CD14-positive monocyte (primary cell): ENCODE results near the gene POFUT2. TPM values are rescaled to one million over a fixed set of nuclear protein-coding genes. Genes with fewer than 3 reads are reported as not detected.

Source experiments
- DNase-seq, 3 donors: peaks; one replicate each; pipeline ENCODE4 v3.0.0-alpha.2; 2011 to 2022
- H2AFZ ChIP-seq: 2 replicates; pipeline ENCODE4 v1.6.0; 2012; ENCODE audit warnings: mild to moderate bottlenecking, low read depth, low read length, inconsistent platforms; ENCODE audit not compliant: insufficient read depth, poor library complexity, severe bottlenecking
- H3K27ac ChIP-seq, 2 donors: 1 replicate in 1 of 2; 2 replicates in 1 of 2; pipeline ENCODE4 v1.5.1; 2012 to 2013; ENCODE audit warnings: low read length in 2 of 2, control low read depth in 1 of 2, inconsistent platforms in 1 of 2, low read depth in 1 of 2, mild to moderate bottlenecking in 1 of 2
- H3K27me3 ChIP-seq, 2 donors: one replicate each; pipeline versions ENCODE4 v1.6.0 to v1.6.1; 2011 to 2013; ENCODE audit warnings: low read length in 2 of 2; ENCODE audit not compliant: control insufficient read depth in 2 of 2, insufficient read depth in 2 of 2
- H3K36me3 ChIP-seq, 2 donors: replicated peaks in 1 of 2; 1 replicate in 1 of 2; 2 replicates in 1 of 2; pipeline versions ENCODE4 v1.5.1 to v1.6.1; 2012 to 2013; ENCODE audit warnings: low read length in 2 of 2, control low read depth in 1 of 2, inconsistent platforms in 1 of 2, mild to moderate bottlenecking in 1 of 2; ENCODE audit not compliant: insufficient read depth in 2 of 2, control insufficient read depth in 1 of 2
- H3K4me1 ChIP-seq, 2 donors: 1 replicate in 1 of 2; 2 replicates in 1 of 2; pipeline versions ENCODE4 v1.5.1 to v1.6.1; 2012 to 2013; ENCODE audit warnings: low read length in 2 of 2, control low read depth in 1 of 2, inconsistent platforms in 1 of 2, mild to moderate bottlenecking in 1 of 2, moderate library complexity in 1 of 2; ENCODE audit not compliant: insufficient read depth in 2 of 2, control insufficient read depth in 1 of 2
- H3K4me2 ChIP-seq: replicated peaks from 2 replicates; pipeline ENCODE3; 2012; ENCODE audit warnings: low read length, moderate library complexity, mild to moderate bottlenecking; ENCODE audit not compliant: poor library complexity, severe bottlenecking; ENCODE audit errors: extremely low read depth
- H3K4me3 ChIP-seq, 3 experiments: fragments of 200-600 bp in 1 of 3; sonication (generic) in 1 of 3; replicated peaks in 1 of 3; 1 replicate in 2 of 3; 2 replicates in 1 of 3; pipeline ENCODE4 v1.5.1; 2011 to 2013; ENCODE audit warnings: low read length in 3 of 3, mild to moderate bottlenecking in 3 of 3, control low read depth in 2 of 3, low read depth in 2 of 3, inconsistent platforms in 1 of 3, moderate library complexity in 1 of 3
- H3K79me2 ChIP-seq: 2 replicates; pipeline ENCODE4 v1.6.0; 2012; ENCODE audit warnings: mild to moderate bottlenecking, control low read depth, inconsistent platforms, low read length, moderate library complexity; ENCODE audit not compliant: insufficient read depth
- H3K9ac ChIP-seq: 2 replicates; pipeline ENCODE4 v1.6.0; 2017; ENCODE audit warnings: low read length, mild to moderate bottlenecking; ENCODE audit not compliant: insufficient read depth, poor library complexity, severe bottlenecking
- H3K9me3 ChIP-seq, 2 donors: replicated peaks in 1 of 2; 1 replicate in 1 of 2; 2 replicates in 1 of 2; pipeline versions ENCODE4 v1.5.1 to v1.6.1; 2012 to 2013; ENCODE audit warnings: low read length in 2 of 2, control low read depth in 1 of 2; ENCODE audit not compliant: control insufficient read depth in 1 of 2, insufficient read depth in 1 of 2
- H4K20me1 ChIP-seq: 2 replicates; pipeline ENCODE4 v1.6.0; 2012; ENCODE audit warnings: mild to moderate bottlenecking, low read length, control low read depth, moderate library complexity; ENCODE audit not compliant: insufficient read depth
- H3K27ac Mint-ChIP-seq, 7 donors: one replicate each; pipeline ENCODE4 v1.8.0; 2020; ENCODE audit warnings: mild to moderate bottlenecking in 7 of 7, mixed read lengths in 7 of 7, moderate library complexity in 6 of 7, inconsistent platforms in 2 of 7
- H3K27me3 Mint-ChIP-seq, 3 donors: one replicate each; pipeline ENCODE4 v1.8.0; 2021 to 2022; ENCODE audit warnings: low read depth in 3 of 3, mild to moderate bottlenecking in 3 of 3, mixed read lengths in 3 of 3, moderate library complexity in 3 of 3, inconsistent platforms in 1 of 3
- H3K36me3 Mint-ChIP-seq, 2 donors: one replicate each; pipeline ENCODE4 v1.8.0; 2020; ENCODE audit warnings: mixed read lengths in 2 of 2, inconsistent platforms in 1 of 2, mild to moderate bottlenecking in 1 of 2
- H3K4me1 Mint-ChIP-seq: one replicate; pipeline ENCODE4 v1.8.0; 2020; ENCODE audit warnings: mild to moderate bottlenecking, mixed read lengths
- H3K4me3 Mint-ChIP-seq, 2 donors: one replicate each; pipeline ENCODE4 v1.8.0; 2020; ENCODE audit warnings: mild to moderate bottlenecking in 2 of 2, mixed read lengths in 2 of 2, moderate library complexity in 1 of 2
- H3K9me3 Mint-ChIP-seq, 7 donors: one replicate each; pipeline ENCODE4 v1.8.0; 2020 to 2022; ENCODE audit warnings: mixed read lengths in 7 of 7, mild to moderate bottlenecking in 6 of 7, moderate library complexity in 6 of 7, inconsistent platforms in 2 of 7
- WGBS: methylation state at CpG from one replicate; pipeline ENCODE4 v1.1.5; 2013; ENCODE audit warnings: missing lambda C conversion rate; ENCODE audit not compliant: insufficient coverage; 5-methylcytosine and 5-hydroxymethylcytosine counted together
- intact Hi-C, 2 donors: fragments of 100-400 bp; cut with micrococcal nuclease; formaldehyde crosslinking; loops; one replicate each; pipeline versions ENCODE4 v1.15.0 to v1.15.1; 2023
- polyA plus RNA-seq, 3 donors: library from polyadenylated mRNA; depleted of rRNA in 1 of 3; unstranded in 2 of 3; stranded (reverse) in 1 of 3; fragments of 300-500 nt in 2 of 3; fragments of >200 nt in 1 of 3; fragmentation: Illumina TruSeq in 2 of 3; gene quantifications; 1 replicate in 2 of 3; 2 replicates in 1 of 3; pipeline ENCODE4 v1.2.3, GENCODE V29; 2012 to 2021
- TF ChIP-seq, protein P1 (sequence below): fragments of 200-600 bp; IDR thresholded peaks from one replicate; pipeline ENCODE4 v1.8.0; 2022; ENCODE audit warnings: antibody characterized with exemption, mild to moderate bottlenecking

POFUT2 gene
- polyA plus RNA-seq, 3 donors = 1.8 to 21.3 (median 2.8) TPM

DNA sequence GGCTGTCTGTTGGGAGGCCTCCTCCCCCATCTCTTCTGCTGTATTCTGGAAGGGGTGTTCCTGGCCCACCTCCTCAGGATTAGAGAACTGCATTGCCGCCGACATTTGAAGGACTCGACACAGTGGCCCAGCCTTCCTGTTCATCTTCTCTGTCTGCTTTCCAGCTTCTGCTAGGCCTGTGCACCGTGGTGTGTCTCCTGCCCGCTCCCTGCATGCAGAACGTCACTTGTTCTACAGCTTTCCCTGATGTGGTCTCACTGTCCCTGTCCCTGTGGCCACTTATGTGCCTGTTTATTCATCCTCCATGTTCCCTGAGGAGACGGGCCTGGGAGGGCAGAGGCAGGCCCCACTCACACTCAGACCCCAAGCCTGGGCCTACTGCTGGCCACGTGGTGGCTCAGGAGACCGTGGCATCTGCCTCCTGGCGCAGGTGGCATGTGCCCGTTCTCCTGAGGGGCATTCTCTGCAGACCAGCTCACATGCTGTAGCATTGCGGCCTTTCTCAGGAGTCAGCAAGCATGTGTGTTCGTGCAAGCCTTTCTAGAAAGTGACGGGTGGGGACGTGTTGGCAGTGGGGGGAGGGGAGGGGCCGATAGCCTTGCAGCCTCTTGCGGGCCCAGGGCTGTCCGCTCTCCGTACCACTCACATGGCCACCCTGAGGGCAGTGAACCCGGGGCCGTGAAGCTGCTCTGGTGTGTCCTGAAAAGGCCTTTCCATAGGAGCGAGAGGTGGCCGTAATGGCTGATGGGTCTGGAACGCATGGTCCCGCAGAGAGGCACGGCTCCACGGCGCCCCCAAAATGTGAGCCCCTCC is 35.9 kb downstream of the POFUT2 start:
- H3K27me3 Mint-ChIP-seq = peaks cover 10 to 26% (median 24%) of the 10 kb centered on the region in 3 donors
- no peaks in the 10 kb centered on the region for H3K36me3 Mint-ChIP-seq
- H3K79me2 ChIP-seq = no peaks in the 10 kb centered on the region
- no peak overlapping the region for H3K4me3 ChIP-seq
- peaks cover 8 to 21% (median 13%) of the 10 kb centered on the region in 7 donors for H3K9me3 Mint-ChIP-seq
- H3K4me3 Mint-ChIP-seq = no peak overlapping the region
- 97% methylated on average over 28 of the region's 28 CpGs for WGBS
- no peaks in the 10 kb centered on the region for H4K20me1 ChIP-seq
- no peak overlapping the region for H3K27ac ChIP-seq
- H2AFZ ChIP-seq = no peak overlapping the region
- no peak for DNase-seq
- intact Hi-C loops = no loop called here
- no peaks in the 10 kb centered on the region for H3K36me3 ChIP-seq
- no peaks in the 10 kb centered on the region for H3K9me3 ChIP-seq
- H3K27ac Mint-ChIP-seq = no peak overlapping the region
- H3K9ac ChIP-seq = no peak overlapping the region
- no peak overlapping the region for H3K4me2 ChIP-seq
- TF ChIP-seq, protein P1, sequence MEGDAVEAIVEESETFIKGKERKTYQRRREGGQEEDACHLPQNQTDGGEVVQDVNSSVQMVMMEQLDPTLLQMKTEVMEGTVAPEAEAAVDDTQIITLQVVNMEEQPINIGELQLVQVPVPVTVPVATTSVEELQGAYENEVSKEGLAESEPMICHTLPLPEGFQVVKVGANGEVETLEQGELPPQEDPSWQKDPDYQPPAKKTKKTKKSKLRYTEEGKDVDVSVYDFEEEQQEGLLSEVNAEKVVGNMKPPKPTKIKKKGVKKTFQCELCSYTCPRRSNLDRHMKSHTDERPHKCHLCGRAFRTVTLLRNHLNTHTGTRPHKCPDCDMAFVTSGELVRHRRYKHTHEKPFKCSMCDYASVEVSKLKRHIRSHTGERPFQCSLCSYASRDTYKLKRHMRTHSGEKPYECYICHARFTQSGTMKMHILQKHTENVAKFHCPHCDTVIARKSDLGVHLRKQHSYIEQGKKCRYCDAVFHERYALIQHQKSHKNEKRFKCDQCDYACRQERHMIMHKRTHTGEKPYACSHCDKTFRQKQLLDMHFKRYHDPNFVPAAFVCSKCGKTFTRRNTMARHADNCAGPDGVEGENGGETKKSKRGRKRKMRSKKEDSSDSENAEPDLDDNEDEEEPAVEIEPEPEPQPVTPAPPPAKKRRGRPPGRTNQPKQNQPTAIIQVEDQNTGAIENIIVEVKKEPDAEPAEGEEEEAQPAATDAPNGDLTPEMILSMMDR = no peak
- H3K4me1 Mint-ChIP-seq = no peaks in the 10 kb centered on the region
- no peaks in the 10 kb centered on the region for H3K4me1 ChIP-seq
- peaks cover 0 to 3% of the 10 kb centered on the region in 2 donors for H3K27me3 ChIP-seq

DNA sequence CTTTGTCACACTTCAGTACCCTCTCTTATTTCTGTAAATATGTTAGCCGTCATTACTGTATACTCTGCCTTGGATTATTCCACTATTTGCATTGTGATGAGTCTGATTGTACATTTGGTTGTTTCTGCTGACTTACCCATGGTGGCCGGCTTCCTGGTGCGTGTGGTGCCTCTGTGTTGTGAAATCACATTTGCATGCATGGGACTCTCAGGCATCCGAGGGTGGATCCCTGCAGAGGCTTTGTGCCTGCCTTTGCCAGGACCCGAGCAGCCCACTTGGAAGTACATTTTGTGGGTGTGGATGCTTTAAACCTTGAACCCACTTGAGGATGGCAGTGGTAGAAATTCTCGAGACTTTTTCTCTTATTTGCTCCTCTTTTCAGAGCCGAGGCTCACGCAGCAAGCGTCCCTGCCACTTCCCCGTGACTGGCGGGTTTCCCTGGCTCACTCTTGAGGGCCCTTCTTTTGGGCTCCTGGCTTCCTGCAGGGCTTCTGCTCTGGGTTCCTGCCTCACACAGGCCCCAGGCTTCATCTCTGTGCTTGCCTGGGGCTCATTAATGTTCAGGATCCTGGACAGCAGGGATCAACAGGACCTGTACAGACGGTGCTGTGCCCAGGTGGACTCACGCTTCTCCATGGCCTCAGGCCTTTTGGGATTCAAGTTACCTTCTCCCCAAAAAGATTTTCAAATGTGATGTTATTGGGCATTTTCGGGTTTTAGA is 36.6 kb downstream of the POFUT2 start:
- H3K4me3 ChIP-seq = no peak overlapping the region
- H3K4me2 ChIP-seq = no peak overlapping the region
- Mint-ChIP-seq H3K4me1 (no peaks in the 10 kb centered on the region), H3K27ac (no peak overlapping the region), H3K4me3 (no peak overlapping the region), H3K36me3 (no peaks in the 10 kb centered on the region), H3K9me3 (peaks cover 8 to 21% (median 13%) of the 10 kb centered on the region in 7 donors), H3K27me3 (peaks cover 13 to 29% (median 19%) of the 10 kb centered on the region in 3 donors)
- no peak for DNase-seq
- H3K27me3 ChIP-seq = no peaks in the 10 kb centered on the region
- H3K4me1 ChIP-seq = no peaks in the 10 kb centered on the region
- intact Hi-C loops = no loop called here
- no peak overlapping the region for H3K27ac ChIP-seq
- no peaks in the 10 kb centered on the region for H4K20me1 ChIP-seq
- no peaks in the 10 kb centered on the region for H3K36me3 ChIP-seq
- WGBS = 88% methylated on average over 10 of the region's 14 CpGs
- H2AFZ ChIP-seq = no peak overlapping the region
- H3K79me2 ChIP-seq = no peaks in the 10 kb centered on the region
- H3K9ac ChIP-seq = no peak overlapping the region
- H3K9me3 ChIP-seq = no peaks in the 10 kb centered on the region
- TF ChIP-seq, protein P1 = no peak
